Calu3 (cell line): Measurements from ENCODE around the gene SPAG5. TPM values are rescaled to one million over a fixed set of nuclear protein-coding genes. Genes with fewer than 3 reads are reported as not detected.

Source experiments
- BruUV-seq: library from RNA; stranded (reverse); fragments of 400-500 nt; replicated peaks from 2 replicates; lab custom pipeline; 2021; lab: Mats Ljungman, UMichigan
- CTCF ChIA-PET: fragments of 300-600 bp; sonication (Branson Sonifier 250); formaldehyde crosslinking; loops from one replicate; lab custom pipeline; 2022; ENCODE audit warnings: antibody characterized with exemption; lab: Charles Lee
- DNase-seq: peaks from one replicate; pipeline ENCODE4 v3.0.0; 2022
- H3K27ac Mint-ChIP-seq: one replicate; pipeline ENCODE4 v1.8.0; 2022; ENCODE audit warnings: mixed read lengths; ENCODE audit not compliant: unreplicated experiment
- H3K27me3 Mint-ChIP-seq: one replicate; pipeline ENCODE4 v1.8.0; 2022; ENCODE audit warnings: mixed read lengths; ENCODE audit not compliant: unreplicated experiment
- H3K36me3 Mint-ChIP-seq: one replicate; pipeline ENCODE4 v1.8.0; 2022; ENCODE audit warnings: mild to moderate bottlenecking, moderate library complexity, mixed read lengths; ENCODE audit not compliant: insufficient read depth, unreplicated experiment
- H3K4me1 Mint-ChIP-seq: one replicate; pipeline ENCODE4 v1.8.0; 2022; ENCODE audit warnings: mild to moderate bottlenecking, low read depth, mixed read lengths; ENCODE audit not compliant: unreplicated experiment
- H3K4me3 Mint-ChIP-seq: one replicate; pipeline ENCODE4 v1.8.0; 2022; ENCODE audit warnings: mild to moderate bottlenecking, low read depth, moderate library complexity, mixed read lengths; ENCODE audit not compliant: unreplicated experiment
- H3K9me3 Mint-ChIP-seq: one replicate; pipeline ENCODE4 v1.8.0; 2022; ENCODE audit warnings: low read depth, mixed read lengths; ENCODE audit not compliant: unreplicated experiment
- intact Hi-C: fragments of 100-400 bp; cut with micrococcal nuclease; formaldehyde crosslinking; loops from one replicate; pipeline ENCODE4 v1.10.0; 2022; ENCODE audit not compliant: unreplicated experiment
- total RNA-seq: library from RNA; stranded (reverse); gene quantifications from 2 replicates; pipeline ENCODE4 v1.2.3, GENCODE V29; 2022
- TF ChIP-seq, protein P1 (sequence below): fragments of 200-600 bp; IDR thresholded peaks from one replicate; pipeline ENCODE4 v1.8.0; 2022; ENCODE audit warnings: antibody characterized with exemption; ENCODE audit not compliant: unreplicated experiment

The SPAG5 gene
- total RNA-seq, 1 experiment from 2014 or later, result 82.1 TPM

DNA sequence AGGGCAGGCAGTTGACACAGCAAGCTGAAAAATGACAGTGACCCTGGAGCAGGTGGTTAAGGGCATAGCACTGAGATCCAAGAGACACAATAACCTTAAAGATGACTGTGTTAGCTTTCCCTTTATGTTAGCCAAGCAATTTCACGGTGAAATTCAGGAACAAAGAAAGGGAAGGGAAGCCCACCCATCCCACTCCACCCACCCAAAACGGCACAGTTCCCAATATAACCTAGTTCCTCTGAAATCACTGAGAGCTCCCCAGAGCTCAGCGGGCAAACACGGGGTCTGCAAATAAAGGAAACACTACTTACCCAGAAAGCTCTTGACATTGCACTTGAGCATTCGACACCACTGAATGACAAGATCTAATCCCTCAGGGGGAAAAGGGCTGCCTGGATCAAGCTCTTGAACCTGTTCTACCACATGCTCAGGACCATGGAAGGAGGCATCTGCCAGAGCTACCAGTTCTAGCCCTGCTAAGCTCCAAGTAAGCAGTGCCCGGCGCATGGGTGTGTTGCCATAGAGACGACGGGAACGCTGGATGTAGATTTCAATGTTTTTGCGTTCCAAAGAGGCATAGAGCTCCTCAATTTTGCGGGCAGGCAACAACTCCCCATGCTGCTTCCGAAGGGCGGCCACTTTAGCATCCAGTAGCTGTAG is 35.5 kb upstream of the SPAG5 start:
- intact Hi-C loops, result no loop called here
- DNase-seq, result no peak
- H3K27me3 Mint-ChIP-seq, result no peaks in the 10 kb centered on the region
- no peak overlapping the region for H3K4me3 Mint-ChIP-seq
- TF ChIP-seq, protein P1, sequence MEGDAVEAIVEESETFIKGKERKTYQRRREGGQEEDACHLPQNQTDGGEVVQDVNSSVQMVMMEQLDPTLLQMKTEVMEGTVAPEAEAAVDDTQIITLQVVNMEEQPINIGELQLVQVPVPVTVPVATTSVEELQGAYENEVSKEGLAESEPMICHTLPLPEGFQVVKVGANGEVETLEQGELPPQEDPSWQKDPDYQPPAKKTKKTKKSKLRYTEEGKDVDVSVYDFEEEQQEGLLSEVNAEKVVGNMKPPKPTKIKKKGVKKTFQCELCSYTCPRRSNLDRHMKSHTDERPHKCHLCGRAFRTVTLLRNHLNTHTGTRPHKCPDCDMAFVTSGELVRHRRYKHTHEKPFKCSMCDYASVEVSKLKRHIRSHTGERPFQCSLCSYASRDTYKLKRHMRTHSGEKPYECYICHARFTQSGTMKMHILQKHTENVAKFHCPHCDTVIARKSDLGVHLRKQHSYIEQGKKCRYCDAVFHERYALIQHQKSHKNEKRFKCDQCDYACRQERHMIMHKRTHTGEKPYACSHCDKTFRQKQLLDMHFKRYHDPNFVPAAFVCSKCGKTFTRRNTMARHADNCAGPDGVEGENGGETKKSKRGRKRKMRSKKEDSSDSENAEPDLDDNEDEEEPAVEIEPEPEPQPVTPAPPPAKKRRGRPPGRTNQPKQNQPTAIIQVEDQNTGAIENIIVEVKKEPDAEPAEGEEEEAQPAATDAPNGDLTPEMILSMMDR, result no peak
- no peaks in the 10 kb centered on the region for H3K4me1 Mint-ChIP-seq
- BruUV-seq, result TSS peak; percentile 5
- H3K9me3 Mint-ChIP-seq, result no peaks in the 10 kb centered on the region
- H3K27ac Mint-ChIP-seq, result no peak overlapping the region
- H3K36me3 Mint-ChIP-seq, result peaks cover 77% of the 10 kb centered on the region
- CTCF ChIA-PET, result interaction anchor here (0.7 to 1.8 kb wide), 4 partner anchors 10 to 279 kb away, joined by 3 to 9 read pairs (median 4); partner anchors contain the start of gene BLTP2

DNA sequence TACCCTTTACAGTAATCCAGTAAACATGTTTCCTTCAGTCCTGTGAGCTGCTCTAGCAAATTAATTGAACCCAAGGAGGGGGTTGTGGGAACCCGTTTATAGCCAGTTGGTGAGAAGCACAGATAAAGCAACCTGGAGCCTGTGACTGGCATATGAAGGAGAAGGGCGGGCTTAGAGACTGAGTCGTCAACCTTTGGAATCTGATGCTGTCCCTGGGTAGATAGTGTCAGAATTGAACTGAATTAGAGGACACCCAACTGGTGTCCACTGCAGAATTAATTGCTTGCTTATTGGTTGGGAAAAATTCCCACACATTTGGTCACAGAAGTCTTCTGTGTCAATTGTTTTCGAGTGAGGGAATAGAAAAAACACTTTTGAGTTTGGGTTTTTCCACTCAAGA is 28.0 kb upstream of the SPAG5 start:
- no peaks in the 10 kb centered on the region for H3K4me1 Mint-ChIP-seq
- no peaks in the 10 kb centered on the region for H3K27me3 Mint-ChIP-seq
- no peak overlapping the region for H3K27ac Mint-ChIP-seq
- TF ChIP-seq, protein P1, result no peak
- DNase-seq, result no peak
- no peak overlapping the region for H3K4me3 Mint-ChIP-seq
- no TSS peak for BruUV-seq
- no peaks in the 10 kb centered on the region for H3K9me3 Mint-ChIP-seq
- peaks cover 45% of the 10 kb centered on the region for H3K36me3 Mint-ChIP-seq
- CTCF ChIA-PET, result no interaction called here
- intact Hi-C loops, result no loop called here

DNA sequence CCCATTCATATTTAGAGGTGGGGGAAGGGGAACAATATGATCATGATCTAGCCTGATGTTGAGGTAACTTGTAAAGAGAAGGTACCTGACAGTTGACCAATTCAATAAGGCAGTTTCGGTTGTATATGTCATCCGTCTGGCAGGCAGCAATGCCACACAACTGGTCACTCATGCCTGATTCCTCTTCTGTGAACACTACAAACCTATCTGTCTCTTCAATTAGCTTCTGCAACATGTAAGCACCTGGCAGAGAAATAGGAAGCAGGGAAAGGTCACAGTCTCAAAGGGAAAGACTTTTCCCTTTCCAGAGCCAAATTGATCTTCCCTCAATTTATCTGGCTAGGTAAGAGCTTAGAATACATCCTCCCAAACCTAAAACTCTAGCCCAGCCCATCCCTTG is 25.3 kb upstream of the SPAG5 start:
- H3K27ac Mint-ChIP-seq, result no peak overlapping the region
- H3K9me3 Mint-ChIP-seq, result no peaks in the 10 kb centered on the region
- H3K27me3 Mint-ChIP-seq, result no peaks in the 10 kb centered on the region
- H3K36me3 Mint-ChIP-seq, result peaks cover 33% of the 10 kb centered on the region
- TF ChIP-seq, protein P1, result no peak
- H3K4me1 Mint-ChIP-seq, result no peaks in the 10 kb centered on the region
- CTCF ChIA-PET, result no interaction called here
- DNase-seq, result no peak
- intact Hi-C loops, result no loop called here
- BruUV-seq, result no TSS peak
- H3K4me3 Mint-ChIP-seq, result no peak overlapping the region

DNA sequence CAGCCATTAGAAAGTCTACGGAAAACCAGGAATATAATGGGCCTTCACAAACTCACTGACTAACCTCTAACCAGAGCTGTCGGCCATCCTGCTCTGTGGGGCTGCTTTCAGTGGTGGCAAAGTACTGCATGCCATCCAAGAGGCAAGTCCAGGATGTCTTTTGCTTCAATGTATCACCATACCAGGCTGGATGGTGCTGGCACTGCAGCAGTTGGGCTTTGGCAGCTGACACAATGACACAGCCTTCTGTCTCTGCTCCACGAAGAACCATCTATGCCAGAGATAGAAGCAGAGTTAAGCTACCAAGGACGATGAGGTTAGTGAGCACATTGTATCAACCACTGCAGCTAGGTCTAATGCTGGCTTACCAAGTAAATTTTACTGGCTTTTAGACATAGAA is 24.9 kb upstream of the SPAG5 start:
- no peak for DNase-seq
- intact Hi-C loops, result no loop called here
- Mint-ChIP-seq H3K4me1 (no peaks in the 10 kb centered on the region), H3K4me3 (no peak overlapping the region), H3K36me3 (peaks cover 38% of the 10 kb centered on the region), H3K27ac (no peak overlapping the region), H3K9me3 (no peaks in the 10 kb centered on the region), H3K27me3 (no peaks in the 10 kb centered on the region)
- CTCF ChIA-PET, result interaction anchor here (1.6 kb wide), 1 partner anchor 12 kb away, joined by 3 read pairs; no protein-coding TSS in a partner anchor
- no TSS peak for BruUV-seq
- TF ChIP-seq, protein P1, result no peak
